Measurements from ENCODE around the gene EXOC6B. TPM values are rescaled to one million over a fixed set of nuclear protein-coding genes. Genes with fewer than 3 reads are reported as not detected.

EXOC6B gene
- total and polyA plus RNA-seq, 2 of the 8 experiments (the other 6 are each of a cell fraction or from before 2014, with no cell fraction given), result 13.5 to 33.0 TPM

DNA sequence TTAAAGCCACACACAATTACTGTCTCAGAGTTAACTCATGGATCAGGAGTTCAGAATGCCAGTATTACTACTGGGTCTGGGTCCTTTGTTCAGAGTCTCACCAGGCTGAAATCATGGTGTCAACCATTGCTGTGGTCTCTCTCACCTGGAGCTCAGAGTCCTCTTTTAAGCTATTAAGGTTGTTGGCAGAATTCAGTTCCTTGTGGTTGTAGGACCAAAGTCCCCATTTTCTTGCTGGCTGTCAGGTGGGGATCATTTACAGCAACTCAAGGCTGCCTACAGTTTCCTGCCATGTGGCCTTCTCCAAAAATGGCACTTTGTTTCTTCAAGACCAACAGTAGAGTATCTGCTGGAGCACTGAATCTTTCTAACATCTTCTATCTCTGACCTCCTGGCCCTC is 113.5 kb downstream of the EXOC6B start:
- Histone ChIP-seq H3K79me2 (ENCODE audit: control insufficient read depth in 1 of 2, insufficient read depth in 2 of 2, low read length in 2 of 2) (no peaks in the 10 kb centered on the region), H3K4me3 (ENCODE audit: extremely low read depth in 1 of 4, insufficient read depth in 2 of 4, low read depth in 3 of 4, low read length in 4 of 4) (no peak overlapping the region), H4K91ac (replicated peaks; ENCODE audit: insufficient read length, low read length) (no peak overlapping the region), H3K9me3 (ENCODE audit: insufficient read depth in 2 of 2, low read depth in 1 of 2, low read length in 1 of 2) (no peaks in the 10 kb centered on the region), H2BK5ac (ENCODE audit: low read depth, low read length) (no peak overlapping the region), H3K18ac (ENCODE audit: extremely low read depth, low read length) (no peak overlapping the region), H2AFZ (ENCODE audit: low read length) (no peak overlapping the region), H3K79me1 (ENCODE audit: low read depth, low read length) (no peaks in the 10 kb centered on the region), H2BK120ac (replicated peaks; ENCODE audit: low read depth, low read length) (no peak overlapping the region), H3K23ac (ENCODE audit: insufficient read length) (no peak overlapping the region), H3K4me1 (replicated peaks in 1 of 4; ENCODE audit: control insufficient read depth in 3 of 4, insufficient read depth in 4 of 4, low read length in 3 of 4) (no peaks in the 10 kb centered on the region), H3K23me2 (ENCODE audit: low read depth, low read length) (no peaks in the 10 kb centered on the region), H4K8ac (ENCODE audit: extremely low read depth, insufficient read depth, low read length) (no peak overlapping the region), H4K20me1 (replicated peaks in 1 of 2; ENCODE audit: control insufficient read depth in 1 of 2, insufficient read depth in 2 of 2, low read length in 2 of 2) (no peaks in the 10 kb centered on the region), H3K36me3 (ENCODE audit: control insufficient read depth in 2 of 4, insufficient read depth in 4 of 4, low read length in 3 of 4) (no peaks in the 10 kb centered on the region), H2BK15ac (ENCODE audit: low read length) (no peak overlapping the region), H4K5ac (ENCODE audit: insufficient read length, low read depth, low read length) (no peak overlapping the region), H3K4ac (replicated peaks; ENCODE audit: insufficient read length, low read depth, low read length) (no peak overlapping the region), H2BK12ac (ENCODE audit: low read depth, low read length) (no peak overlapping the region), H3K9ac (replicated peaks in 1 of 4; ENCODE audit: extremely low read depth in 1 of 4, low read depth in 3 of 4, low read length in 3 of 4) (no peak overlapping the region), H2AK5ac (ENCODE audit: low read depth, low read length) (no peak overlapping the region), H3K56ac (replicated peaks; ENCODE audit: insufficient read length, low read depth, low read length) (no peak overlapping the region), H3K14ac (ENCODE audit: insufficient read length) (no peak overlapping the region), H3K27ac (ENCODE audit: low read depth, low read length) (no peak overlapping the region), H3K27me3 (replicated peaks in 1 of 4; ENCODE audit: control insufficient read depth in 3 of 4, extremely low read depth in 1 of 4, insufficient read depth in 3 of 4, low read length in 3 of 4) (no peaks in the 10 kb centered on the region), H2BK20ac (ENCODE audit: low read length) (no peak overlapping the region), H3K4me2 (ENCODE audit: insufficient read depth in 1 of 2, low read depth in 2 of 2, low read length in 2 of 2) (no peak overlapping the region)
- POLR2A ChIA-PET (ENCODE audit: partially characterized antibody), result no interaction called here
- CTCF ChIA-PET (ENCODE audit: partially characterized antibody), result interaction anchor here (3.0 kb wide), 1 partner anchor 34 kb away, joined by 28 read pairs; no protein-coding TSS in a partner anchor
- DNase-seq (ENCODE audit: low read depth in 1 of 2, low spot score in 2 of 2) (no peak), FAIRE-seq (no peak)
- no peak for TF ChIP-seq ASH2L (IDR thresholded peaks at IDR 0.05; ENCODE audit: low read length)
- no peak for TF ChIP-seq SIN3A (conservative IDR thresholded peaks at IDR 0.05 in 1 of 2, IDR thresholded peaks at IDR 0.05 in 1 of 2; ENCODE audit: low read depth in 1 of 2, low read length in 2 of 2)
- TF ChIP-seq CEBPB (IDR thresholded peaks at IDR 0.05; ENCODE audit: low read depth, low read length), result no peak
- TF ChIP-seq, protein P1, sequence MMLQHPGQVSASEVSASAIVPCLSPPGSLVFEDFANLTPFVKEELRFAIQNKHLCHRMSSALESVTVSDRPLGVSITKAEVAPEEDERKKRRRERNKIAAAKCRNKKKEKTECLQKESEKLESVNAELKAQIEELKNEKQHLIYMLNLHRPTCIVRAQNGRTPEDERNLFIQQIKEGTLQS (IDR thresholded peaks at IDR 0.05; ENCODE audit: insufficient read depth, low read depth, low read length), result no peak
- TF ChIP-seq NRF1 (IDR thresholded peaks at IDR 0.05; ENCODE audit: low read depth, low read length), result no peak
- no peak for TF ChIP-seq KDM4A (IDR thresholded peaks at IDR 0.05; ENCODE audit: low read depth, low read length, severe bottlenecking)
